HG03097 (cell line): ENCODE measurements around the gene LRG1.
"Not testable (repeated sequence)": the region's sequence is repeated elsewhere in the genome, so short reads cannot be mapped to it uniquely, and the experiment has no call there.

Experiments used
- ATAC-seq: cut with Tn5 transposase; IDR thresholded peaks from one replicate; pipeline ENCODE4 v1.9.1; 2021; ENCODE audit not compliant: unreplicated experiment, low FRiP score

LRG1 gene

GRCh38 chr19:4531562-4532165, 8.2 kb downstream of the LRG1 start:
- ATAC-seq, result no peak

- no peak for ATAC-seq
These were observed 9.8 kb downstream of the LRG1 start for GRCh38 chr19:4529924-4530522.

DNA sequence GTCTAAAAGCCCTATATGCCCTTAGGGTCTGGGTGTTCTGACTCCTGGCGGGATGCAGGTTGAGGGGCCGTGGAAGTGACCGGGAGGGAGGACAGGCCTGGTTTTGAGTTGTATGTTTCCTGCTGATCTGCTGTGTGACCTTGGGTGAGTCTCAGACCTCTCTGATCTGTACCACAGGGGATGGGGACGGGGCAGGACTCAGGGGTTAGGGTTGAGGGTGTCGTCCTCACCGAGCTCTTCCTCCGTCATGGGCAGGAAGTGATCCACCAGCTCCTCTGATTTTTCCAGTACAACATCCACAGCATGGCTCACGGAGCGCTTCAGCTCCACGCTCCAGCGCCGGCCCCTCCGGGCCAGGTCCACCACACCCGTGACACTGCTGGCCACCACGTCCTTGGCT, 11.0 kb downstream of the LRG1 start:
- ATAC-seq, result no peak

DNA sequence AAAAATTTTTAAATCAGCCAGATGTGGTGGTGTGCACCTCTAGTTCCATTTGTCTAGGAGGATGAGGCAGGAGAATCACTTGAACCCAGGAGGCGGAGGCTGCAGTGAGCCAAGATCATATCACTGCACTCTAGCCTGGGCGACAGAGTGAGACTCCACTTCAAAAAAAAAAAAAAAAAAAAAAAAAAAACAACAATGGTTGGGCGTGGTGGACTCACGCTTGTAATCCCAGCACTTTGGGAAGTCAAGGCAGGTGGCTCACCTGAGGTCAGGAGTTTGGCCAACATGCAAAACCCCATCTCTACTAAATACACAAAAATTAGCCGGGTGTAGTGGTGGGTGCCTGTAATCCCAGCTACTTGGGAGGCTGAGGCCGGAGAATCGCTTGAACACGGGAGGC, 12.5 kb downstream of the LRG1 start:
- ATAC-seq, result not testable (repeated sequence)

DNA sequence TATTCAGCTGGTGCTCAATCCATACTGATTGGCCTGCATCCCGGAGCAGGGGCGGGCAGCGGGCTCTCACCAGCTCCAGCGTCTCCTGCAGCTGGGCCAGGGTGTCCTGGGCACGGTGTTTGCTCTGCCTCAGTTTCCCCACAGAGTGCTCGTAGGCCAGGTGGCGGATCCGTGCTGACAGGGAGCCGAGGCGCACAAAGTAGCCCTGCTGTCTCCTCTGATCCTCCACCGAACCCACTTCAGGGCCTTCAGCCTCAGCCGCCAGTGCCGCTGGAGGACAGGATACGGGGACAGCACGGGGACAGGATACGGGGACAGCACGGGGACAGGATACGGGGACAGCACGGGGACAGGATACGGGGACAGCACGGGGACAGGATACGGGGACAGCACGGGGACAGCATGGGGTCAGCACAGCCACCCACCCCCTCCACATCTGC, 14.3 kb downstream of the LRG1 start:
- no peak for ATAC-seq

- ATAC-seq, result no peak
These were observed 14.9 kb downstream of the LRG1 start for GRCh38 chr19:4524808-4525562.

DNA sequence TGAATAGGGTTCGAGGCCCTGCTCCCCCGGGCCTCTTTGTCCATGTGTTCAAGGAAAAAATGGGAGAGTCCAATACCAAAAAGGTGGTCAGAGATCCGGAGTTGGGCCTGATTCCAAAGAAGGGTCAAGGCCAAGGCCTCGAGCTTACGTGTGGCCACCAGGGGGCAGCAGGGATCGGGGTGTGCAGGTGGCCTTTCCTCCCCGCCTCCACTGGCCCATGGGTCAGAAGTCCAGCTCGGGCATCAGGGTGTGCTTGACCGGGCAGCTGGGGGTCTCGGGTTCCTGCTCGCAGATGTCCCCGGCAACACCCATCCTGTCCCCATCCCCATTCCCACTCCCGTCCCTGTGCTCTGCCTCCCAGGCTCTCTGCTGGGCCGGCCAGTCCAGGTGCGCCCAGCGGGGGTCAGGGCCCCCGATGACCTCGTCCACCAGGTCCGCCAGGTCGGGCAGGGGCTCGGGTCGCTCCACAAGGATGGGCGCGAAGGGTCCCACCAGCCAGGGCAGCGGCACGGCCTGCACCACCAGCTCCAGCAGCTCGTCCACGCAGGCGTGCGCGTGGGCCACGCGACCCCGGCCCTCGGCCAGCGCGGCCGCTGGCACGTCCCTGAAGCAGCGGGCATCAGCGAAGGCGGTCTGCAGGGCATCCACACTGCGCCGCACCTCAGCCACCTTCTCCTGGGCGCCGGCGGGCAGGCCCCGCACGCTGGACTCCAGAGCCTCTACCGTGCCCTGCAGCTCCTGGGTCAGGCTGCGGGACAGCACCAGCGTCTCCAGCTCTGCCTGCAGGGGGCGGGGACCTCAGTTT, 16.3 kb downstream of the LRG1 start:
- ATAC-seq, result no peak

DNA sequence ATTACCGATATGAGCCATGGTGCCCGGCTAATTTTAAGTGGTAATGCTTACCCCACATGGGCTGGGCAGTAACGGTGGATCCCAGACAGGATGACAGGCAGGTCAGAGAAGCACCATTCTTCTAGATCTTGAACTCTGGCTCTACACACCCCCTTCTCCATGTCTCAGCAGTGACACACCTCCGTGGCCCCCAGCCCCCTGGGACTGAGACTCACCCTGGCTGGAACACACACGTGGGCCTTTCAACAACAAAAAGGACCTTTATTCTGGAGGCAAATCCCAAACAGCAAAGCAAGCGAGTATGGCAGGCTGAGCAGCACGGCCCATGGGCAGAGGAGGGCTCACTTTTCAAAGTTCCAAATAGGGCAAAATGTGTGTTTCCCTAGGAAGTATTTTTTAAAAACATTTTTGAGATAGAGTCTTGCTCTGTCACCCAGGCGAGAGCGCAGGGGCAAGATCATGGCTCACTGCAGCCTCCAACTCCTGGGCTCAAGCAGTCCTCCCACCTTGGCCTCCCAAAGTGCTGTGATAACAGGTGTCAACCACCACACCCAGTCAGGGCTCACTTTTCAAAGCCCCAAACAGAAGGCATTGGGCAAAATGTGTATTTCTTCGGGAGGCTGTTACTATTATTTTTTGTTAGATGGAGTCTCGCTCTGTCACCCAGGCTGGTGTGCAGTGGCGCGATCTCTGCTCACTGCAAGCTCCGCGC, 17.4 kb downstream of the LRG1 start:
- ATAC-seq, result no peak

- ATAC-seq, result no peak
These were observed 18.0 kb downstream of the LRG1 start for GRCh38 chr19:4521888-4522242.

DNA sequence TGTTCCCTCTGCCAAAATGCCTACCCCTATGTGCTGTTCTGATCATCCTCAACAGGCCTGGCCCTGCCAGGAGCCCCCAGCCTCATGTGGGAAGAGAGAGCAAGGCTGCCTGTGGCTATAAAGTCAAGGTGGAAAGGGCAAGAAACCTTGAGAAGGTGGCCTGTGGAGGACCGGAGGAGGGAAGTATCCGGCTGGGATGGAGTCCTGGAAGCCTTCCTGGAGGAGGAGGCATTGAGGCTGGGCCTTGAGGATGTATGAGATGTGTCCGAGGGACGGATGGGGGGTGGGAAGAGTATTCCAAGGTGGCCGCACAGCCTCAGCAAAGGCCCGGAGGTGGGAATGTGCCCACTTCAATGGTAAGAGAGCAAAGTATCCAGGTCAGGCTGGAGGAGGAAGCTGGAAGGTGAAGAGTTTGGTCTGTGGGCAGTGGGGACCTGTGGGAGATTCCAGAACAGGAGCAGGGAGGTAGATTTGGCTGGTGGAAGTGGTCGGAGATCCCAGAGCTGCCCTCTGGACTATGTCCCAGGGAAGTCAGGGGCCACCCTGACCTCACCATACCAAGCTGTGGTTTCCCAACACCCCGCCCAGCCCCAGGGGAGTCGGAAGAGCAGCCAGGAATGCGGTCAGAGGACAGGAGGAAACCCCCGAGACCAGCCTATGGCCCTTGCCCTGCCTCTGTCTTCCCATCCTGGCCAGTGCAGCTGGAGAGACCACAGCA, 18.5 kb downstream of the LRG1 start:
- no peak for ATAC-seq

- no peak for ATAC-seq
These were observed 20.1 kb downstream of the LRG1 start for GRCh38 chr19:4519521-4520277.

DNA sequence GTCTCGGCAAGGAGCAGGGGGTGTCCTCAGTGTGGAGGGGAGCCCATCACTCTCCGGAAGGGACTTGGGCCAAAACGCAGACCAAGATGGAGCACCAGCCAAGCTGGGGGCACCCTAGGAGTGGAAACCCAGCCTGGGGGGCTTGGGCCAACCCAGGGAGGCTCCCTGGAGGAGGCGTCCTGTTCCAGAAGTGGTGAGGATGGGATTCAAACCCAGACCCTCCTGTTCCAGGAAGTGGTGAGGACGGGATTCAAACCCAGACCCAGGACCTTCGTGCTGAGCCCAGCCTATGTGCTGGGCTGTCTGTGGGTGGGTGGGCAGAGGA, 20.7 kb downstream of the LRG1 start:
- ATAC-seq, result no peak

DNA sequence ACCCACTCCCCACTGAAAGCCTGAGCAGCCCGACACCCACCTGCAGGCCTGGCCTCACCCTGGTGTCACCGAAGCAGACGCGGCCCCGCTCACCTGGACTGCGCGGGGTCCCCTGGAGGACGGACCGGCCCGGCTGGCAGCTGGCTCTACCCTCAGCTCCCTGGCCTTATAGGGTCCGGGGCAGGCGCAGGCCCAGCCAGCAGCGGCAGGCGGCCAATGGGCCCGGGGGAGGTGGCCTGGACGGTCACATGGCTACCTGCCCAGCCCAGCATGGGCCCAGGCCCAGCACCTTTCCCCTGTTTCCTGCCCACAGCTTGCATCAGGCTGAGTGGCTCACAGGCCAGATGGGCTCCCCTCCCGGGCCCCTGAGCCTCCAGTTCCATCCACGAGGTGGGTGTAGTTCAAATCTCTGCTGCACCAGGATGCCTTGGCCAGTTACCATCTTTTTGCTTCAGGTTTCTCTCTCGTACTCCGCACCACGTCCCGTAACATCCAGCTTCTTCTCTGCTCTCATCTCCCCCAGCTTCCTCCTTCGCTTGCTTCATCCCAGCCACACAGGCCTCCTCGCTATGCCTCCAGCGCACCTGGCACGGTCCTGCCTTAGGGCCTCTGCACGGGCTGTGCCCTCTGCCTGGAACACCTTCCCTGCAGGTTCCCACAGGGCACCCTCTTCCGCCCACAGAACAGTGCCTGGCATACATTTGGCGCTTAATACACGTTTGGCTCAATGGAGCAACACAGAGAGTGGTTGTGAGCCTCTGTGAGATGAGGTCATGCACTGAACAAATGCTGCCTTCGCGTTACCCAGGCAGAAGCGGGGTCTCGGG, 21.3 kb downstream of the LRG1 start, which contains the start of gene PLIN4:
TSS of gene PLIN4 (minus strand) at position 142 of the 827 bp plus-strand sequence. CDS start 214 bp downstream, outside the sequence.
- ATAC-seq, result no peak

DNA sequence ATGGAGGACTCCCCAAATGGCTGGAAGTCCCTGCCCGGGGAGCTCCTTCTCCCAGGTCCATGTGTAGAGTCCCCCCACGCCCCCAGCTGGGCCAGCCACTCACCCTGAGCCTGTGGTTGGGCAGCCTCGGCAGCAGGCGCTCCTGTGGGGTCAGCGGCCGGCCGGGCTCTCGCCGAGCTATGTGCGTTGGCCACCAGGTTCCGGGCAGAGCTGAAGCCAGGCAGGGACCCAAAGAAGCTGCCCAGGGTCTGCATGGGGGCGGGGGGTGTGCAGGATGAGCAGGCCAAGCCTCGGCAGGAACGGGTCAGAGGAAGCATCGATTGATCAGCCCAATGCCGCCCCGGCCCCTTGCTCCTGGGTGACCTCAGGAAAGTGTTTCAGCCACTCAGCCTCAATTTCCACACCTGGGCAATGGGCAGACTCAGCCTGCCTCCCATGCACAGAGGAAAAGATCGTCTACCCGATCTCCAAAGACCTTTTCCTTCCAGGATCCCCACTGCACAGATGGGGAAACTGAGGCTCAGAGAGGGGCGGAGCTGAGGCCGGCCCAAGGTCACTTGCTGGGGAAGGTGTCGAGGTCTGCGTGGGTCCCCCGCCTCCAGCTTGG, 22.3 kb downstream of the LRG1 start:
- no peak for ATAC-seq

DNA sequence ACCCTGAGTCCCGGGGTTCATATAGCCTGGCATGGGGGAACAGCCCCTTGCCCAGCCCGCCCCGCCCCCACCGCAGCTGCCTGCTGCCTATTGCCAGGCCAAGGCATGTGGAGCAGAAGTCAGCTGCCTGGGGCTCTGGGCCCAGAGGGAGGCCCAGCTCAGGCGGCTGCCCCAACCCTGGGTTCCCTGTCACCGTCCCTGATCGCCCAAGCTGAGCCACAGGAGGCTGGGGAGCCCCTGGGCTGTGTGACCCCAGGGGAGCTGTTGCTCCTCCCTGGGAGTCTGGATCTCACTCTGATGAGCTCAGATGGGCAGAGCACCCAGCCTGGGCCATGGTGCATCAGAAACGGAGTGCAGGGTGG, 22.9 kb downstream of the LRG1 start:
- ATAC-seq, result no peak

- ATAC-seq, result no peak
These were observed 23.5 kb downstream of the LRG1 start for GRCh38 chr19:4516199-4516938.

DNA sequence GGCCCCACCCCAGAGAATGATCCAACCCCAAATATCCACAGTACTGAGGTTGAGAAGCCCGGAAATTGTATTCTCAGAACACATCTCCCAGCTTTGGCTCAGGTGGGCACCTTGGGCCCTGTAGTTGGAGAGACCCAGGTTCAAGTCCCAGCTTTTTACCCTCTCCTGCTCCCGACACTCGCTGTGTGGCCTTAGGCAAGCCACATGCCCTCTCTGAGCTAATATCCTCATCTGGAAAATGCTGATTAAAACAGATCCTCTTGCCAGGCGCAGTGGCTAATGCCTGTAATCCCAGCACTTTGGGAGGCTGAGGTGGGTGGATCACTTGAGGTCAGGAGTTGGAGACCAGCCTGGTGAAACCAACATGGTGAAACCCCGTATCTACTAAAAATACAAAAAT, 24.1 kb downstream of the LRG1 start:
- ATAC-seq, result no peak
